ENCODE results near the gene ACVR1. TPM values are rescaled to one million over a fixed set of nuclear protein-coding genes. Genes with fewer than 3 reads are reported as not detected.

Gene ACVR1
- total and polyA plus RNA-seq, 2 of the 13 experiments (the other 11 are each of a cell fraction or from before 2014, with no cell fraction given): 2.3 to 5.4 TPM

DNA sequence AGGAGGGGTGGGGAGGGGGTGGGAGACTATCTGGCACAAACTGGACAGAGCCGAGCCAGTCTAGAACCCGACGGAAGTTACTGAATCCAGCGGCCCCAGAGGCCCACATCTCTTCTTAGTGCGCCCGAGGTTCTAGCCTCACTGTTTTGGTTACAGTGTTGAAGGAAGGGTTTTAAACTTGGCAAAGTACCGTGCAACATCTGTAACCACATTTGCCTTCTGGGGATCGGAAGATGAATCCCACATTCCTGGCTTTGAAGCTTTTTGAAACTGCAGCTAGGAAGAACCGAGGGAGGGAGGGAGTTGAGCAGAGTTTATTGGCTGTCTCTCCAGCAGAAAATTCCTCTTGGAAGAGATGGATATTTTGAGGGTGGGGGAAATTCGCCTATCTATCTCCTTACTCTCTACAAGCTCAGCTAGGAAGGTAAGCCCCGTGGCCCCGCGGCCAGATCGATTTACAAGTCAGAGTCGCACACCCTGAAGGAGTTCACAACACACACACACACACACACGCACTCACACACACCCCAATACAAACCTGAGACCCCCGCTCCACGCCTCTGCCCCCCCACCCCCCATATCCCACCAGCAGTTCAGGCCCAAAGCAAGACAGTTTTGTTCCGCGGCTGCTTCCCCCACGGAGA is 1.0 kb downstream of the ACVR1 start:
- H3K4me1 ChIP-seq (ENCODE audit: insufficient read depth, low read length): peaks cover 43% of the 10 kb centered on the region
- CTCF ChIA-PET (ENCODE audit: low intra/inter-chr PET ratio, low total read pairs): no interaction called here
- TF ChIP-seq ZNF740 (CRISPR knock-in tag; IDR thresholded peaks at IDR 0.05): 0 out of 2 replicates have a peak, but pooled peaks have one; percentile 62
- peak in 1 of 2 experiments; percentile 44; a peak in 1 of 4 replicates for TF ChIP-seq KLF16 (CRISPR knock-in tag; IDR thresholded peaks at IDR 0.05)
- TF ChIP-seq FOXP4 (CRISPR knock-in tag; IDR thresholded peaks at IDR 0.05): no peak
- TF ChIP-seq KLF6 (CRISPR knock-in tag; IDR thresholded peaks at IDR 0.05): 0 out of 2 replicates have a peak, but pooled peaks have one; percentile 45
- peak; percentile 29; the same call in 1 of the 2 replicates for TF ChIP-seq SALL1 (CRISPR knock-in tag; IDR thresholded peaks at IDR 0.05)
- TF ChIP-seq SAP130 (CRISPR knock-in tag; IDR thresholded peaks at IDR 0.05; ENCODE audit: low read depth): peak; percentile 30
- no peak for TF ChIP-seq CHCHD3 (CRISPR knock-in tag; IDR thresholded peaks at IDR 0.05)
- peak; percentile 59; the same call in 1 of the 2 replicates for TF ChIP-seq ZBTB7B (CRISPR knock-in tag; IDR thresholded peaks at IDR 0.05)
- TF ChIP-seq MAX (IDR thresholded peaks at IDR 0.05): 0 out of 2 replicates have a peak, but pooled peaks have one; percentile 3
- TF ChIP-seq KAT7 (CRISPR knock-in tag; IDR thresholded peaks at IDR 0.05; ENCODE audit: borderline replicate concordance): 0 out of 2 replicates have a peak, but pooled peaks have one; percentile 10
- 0 out of 2 replicates have a peak, but pooled peaks have one; percentile 7 for TF ChIP-seq KDM5B (CRISPR knock-in tag; IDR thresholded peaks at IDR 0.05; ENCODE audit: borderline replicate concordance)
- peak; percentile 86 for TF ChIP-seq ZNF777 (CRISPR knock-in tag; IDR thresholded peaks at IDR 0.05)
- TF ChIP-seq MLXIP (CRISPR knock-in tag; IDR thresholded peaks at IDR 0.05; ENCODE audit: borderline replicate concordance): 0 out of 2 replicates have a peak, but pooled peaks have one; percentile 20
- TF ChIP-seq ZNF577 (CRISPR knock-in tag; IDR thresholded peaks at IDR 0.05; ENCODE audit: borderline replicate concordance, low read depth): no peak
- TF ChIP-seq SRSF9 (IDR thresholded peaks at IDR 0.05; ENCODE audit: borderline replicate concordance, insufficient read depth, low read depth, low read length, poor library complexity, severe bottlenecking): no peak
- TF ChIP-seq ELF4 (CRISPR knock-in tag; IDR thresholded peaks at IDR 0.05; ENCODE audit: borderline replicate concordance): 0 out of 2 replicates have a peak, but pooled peaks have one; percentile 34
- TF ChIP-seq TEAD3 (CRISPR knock-in tag; optimal IDR thresholded peaks at IDR 0.05; ENCODE audit: borderline replicate concordance): peak; percentile 68
- no TSS peak for BruUV-seq (replicated peaks)
- peak overlapping the region; percentile 86 to 98 (median 94) for H3K4me3 ChIP-seq (replicated peaks in 1 of 3; ENCODE audit: insufficient read depth in 1 of 3, low read depth in 2 of 3, low read length in 3 of 3)
- POLR2A ChIA-PET: interaction anchor here (0.9 to 3.6 kb wide), 6 partner anchors 8 to 47 kb away, joined by 4 to 26 read pairs (median 6); no protein-coding TSS in a partner anchor
- FAIRE-seq (no peak), ATAC-seq (peak; percentile 2), DNase-seq (ENCODE audit: low spot score) (no peak)
- no peaks in the 10 kb centered on the region for H3K79me2 ChIP-seq (ENCODE audit: insufficient read depth, low read length)
- peak overlapping the region; percentile 88 for H2AFZ ChIP-seq (ENCODE audit: low read length)
- H3K27ac ChIP-seq (ENCODE audit: extremely low read length, insufficient read depth, low read length): no peak overlapping the region
- H3K9ac ChIP-seq (ENCODE audit: insufficient read depth, low read depth, low read length): peak overlapping the region; percentile 64
- intact Hi-C loops (cut with micrococcal nuclease; ENCODE audit: unreplicated experiment) (loop anchor here (10.0 kb wide), 1 partner anchor 250 kb away; the partner anchor contains the start of gene ACVR1C), in situ Hi-C loops (cut with HindIII; ENCODE audit: extremely low pct_ligation_motif_present, low pct_unique_long_range_greater_than_20kb) (no loop called here)
- H3K9me3 ChIP-seq (ENCODE audit: low read length): no peaks in the 10 kb centered on the region
- no peaks in the 10 kb centered on the region for H3K36me3 ChIP-seq (replicated peaks in 1 of 2; ENCODE audit: control insufficient read depth in 1 of 2, insufficient read depth in 2 of 2, low read length in 2 of 2)
- peak overlapping the region; percentile 98 for H3K4me2 ChIP-seq (ENCODE audit: low read depth, low read length)
- H4K20me1 ChIP-seq (ENCODE audit: insufficient read depth, low read length): no peaks in the 10 kb centered on the region
- 1% methylated on average over 19 of the region's 21 CpGs for WGBS (ENCODE audit: low lambda C conversion rate)
- peaks cover 0 to 13% of the 10 kb centered on the region in 2 experiments; a peak in 1 of 5 replicates for H3K27me3 ChIP-seq (ENCODE audit: control insufficient read depth in 1 of 2, insufficient read depth in 2 of 2, low read length in 2 of 2)
